GM19193 (cell line): ENCODE measurements around the gene UTP18.

Experiments
- POLR2A ChIP-seq: IDR thresholded peaks from 4 replicates; pipeline ENCODE4 v1.6.1; 2011; ENCODE audit not compliant: insufficient read depth, insufficient read length; ENCODE audit errors: extremely low read depth

The UTP18 gene

DNA sequence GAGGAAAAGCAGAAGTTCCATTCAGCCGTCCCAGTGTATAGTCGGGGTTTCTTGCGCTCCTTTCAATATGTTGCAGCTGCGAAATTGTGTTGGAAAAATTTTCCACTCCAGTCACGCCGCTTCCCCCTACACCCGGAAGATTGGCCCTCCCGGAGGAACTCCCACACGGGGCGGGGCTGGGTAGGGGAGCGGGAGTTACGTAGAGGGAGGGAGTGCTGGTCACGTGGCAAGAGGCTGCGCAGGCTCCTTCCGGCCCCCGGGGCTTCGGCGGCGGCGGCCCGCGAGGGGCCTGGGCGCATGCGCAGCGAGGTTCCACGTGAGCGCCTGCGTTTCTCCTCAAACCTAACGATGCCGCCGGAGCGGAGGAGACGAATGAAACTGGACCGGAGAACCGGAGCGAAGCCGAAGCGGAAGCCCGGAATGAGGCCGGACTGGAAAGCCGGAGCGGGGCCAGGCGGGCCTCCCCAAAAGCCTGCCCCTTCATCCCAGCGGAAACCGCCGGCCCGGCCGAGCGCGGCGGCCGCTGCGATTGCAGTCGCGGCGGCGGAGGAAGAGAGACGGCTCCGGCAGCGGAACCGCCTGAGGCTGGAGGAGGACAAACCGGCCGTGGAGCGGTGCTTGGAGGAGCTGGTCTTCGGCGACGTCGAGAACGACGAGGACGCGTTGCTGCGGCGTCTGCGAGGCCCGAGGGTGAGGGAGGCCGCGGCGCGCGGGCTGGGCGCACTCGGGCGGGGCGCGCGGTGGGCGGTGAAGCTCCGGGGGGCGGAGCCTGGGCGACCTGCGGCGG, at the start of gene UTP18:
Gene UTP18, plus strand, starts transcription at position 310 of the 787 bp plus-strand sequence. Its CDS starts 39 bp downstream, at position 349.
- TF ChIP-seq POLR2A, result peak; percentile 80

DNA sequence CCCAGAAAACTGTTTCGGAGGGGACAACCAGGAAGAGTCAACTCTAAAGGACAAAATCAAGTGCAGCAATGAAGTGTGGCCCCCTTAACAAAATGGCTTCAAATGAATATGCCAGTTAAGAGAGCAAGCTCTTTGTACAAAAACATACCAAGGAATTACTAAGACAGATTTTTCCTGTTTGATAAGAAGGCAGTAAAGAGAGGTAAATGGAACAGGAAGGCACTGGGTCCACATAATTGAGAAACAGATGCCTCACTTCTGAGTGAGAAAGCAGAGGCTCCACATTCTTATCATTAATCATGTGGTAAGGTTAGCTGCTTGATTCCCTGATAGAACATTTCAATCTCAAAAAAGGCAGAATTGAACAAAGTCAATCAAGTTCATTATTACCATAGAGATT, 45.4 kb upstream of the UTP18 start:
- no peak for TF ChIP-seq POLR2A

DNA sequence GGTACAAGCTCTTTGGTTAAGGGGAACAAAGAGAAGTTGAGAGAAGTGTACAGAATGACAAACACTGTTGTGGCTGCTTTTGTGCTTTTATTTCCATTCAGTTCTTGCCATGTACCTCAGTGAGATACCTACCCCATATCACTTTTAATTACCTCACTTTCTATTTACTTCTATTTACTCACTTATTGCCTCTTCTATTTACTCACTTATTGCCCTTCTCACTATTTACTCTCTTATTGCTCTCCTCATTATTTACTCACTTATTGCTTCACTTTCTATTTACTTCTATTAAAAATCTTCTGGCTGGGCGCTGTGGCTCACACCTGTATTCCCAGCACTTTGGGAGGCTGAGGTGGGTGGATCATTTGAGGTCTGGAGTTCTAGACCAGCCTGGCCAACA, 42.4 kb upstream of the UTP18 start:
- no peak for TF ChIP-seq POLR2A

DNA sequence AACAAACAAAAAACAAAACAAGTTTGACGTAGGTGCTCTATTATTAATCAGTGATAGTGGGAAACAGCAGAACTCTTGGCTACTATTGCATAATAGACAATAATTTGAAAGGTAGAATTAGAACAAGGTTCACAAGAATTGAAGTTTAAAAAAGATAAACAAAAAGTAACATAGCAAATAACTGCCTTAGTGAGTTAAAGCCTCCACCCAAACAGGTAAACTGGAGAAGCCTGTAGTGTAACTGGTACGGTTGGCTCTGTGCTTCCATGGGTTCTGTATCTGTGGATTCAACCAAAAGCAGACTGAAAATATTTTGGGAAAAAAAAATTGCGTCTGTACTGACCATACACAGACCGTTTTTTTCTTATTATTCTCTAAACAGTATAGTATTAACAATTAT, 39.0 kb upstream of the UTP18 start:
- TF ChIP-seq POLR2A, result no peak

DNA sequence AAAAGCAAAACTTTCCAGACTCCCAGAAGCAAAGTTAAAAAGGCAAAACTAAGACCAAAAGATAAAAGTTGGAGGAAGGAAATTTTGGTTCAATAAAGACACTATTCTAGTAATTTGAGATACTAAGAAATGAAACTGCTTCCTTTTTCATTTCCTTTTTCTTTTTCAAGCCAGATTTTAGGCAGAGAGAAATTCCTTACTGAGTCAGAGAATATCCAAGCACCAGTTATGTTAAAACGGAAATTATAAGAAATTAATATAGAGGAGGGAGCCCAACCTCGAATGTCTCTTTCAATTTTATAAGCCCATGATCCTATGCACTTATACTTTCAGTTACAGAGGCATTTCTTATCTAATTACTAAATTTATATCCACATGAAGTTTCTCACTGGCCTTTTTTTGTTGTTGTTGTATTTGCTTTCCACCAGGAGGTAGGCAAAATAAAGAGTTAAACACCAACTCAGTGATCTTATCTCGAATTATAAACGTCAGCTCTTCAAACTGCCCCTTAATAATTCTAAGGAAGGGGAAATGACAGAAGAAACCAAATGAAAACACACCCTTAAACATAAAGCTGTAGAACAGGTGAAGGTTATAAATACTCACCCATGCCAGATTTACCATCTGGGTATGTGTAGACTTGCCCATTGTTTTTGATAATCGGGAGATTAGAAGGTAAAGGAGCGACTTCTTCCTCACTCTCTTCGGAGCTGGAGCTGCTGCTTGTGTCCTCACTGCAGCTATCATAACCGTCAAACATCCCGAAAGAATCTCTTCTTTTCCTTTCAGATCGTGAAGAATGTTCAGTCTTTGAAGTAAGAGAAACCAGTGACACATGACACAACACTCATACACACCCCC, 35.7 kb upstream of the UTP18 start:
- no peak for TF ChIP-seq POLR2A

DNA sequence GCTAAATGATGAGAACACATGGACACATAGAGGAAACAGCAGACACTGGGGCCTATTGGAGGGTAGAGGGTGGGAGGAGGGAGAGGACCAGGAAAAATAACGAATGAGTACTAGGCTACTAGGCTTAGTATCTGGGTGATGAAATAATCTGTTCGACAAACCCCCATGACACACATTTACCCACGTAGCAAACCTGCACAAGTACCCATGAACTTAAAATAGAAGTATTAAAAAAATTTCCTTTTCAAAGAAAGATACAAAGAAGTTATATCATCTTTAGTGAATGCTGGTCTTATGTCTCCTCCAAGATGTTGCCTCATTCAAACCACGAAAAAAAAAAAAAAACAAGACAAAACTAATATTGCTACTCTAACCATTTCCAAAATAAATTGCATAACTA, 32.2 kb upstream of the UTP18 start:
- TF ChIP-seq POLR2A, result no peak

DNA sequence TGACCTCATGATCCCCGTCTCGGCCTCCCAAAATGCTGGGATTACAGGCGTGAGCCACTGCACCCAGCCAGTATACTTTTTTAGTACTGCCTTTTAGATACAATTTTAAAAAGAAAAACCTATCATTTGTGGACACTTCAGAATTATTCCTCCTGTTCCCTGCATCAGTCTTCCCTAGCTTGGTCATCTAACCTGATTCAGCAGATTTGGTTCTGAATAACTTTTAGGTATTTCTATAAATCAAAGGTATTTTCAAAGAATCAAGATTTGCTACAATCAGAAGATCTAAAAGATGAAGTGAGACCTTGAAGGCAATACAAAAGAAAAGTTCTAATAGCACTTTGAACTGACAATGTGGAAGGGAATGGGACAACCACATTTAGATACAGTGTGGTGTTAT, 30.5 kb upstream of the UTP18 start:
- TF ChIP-seq POLR2A, result no peak

DNA sequence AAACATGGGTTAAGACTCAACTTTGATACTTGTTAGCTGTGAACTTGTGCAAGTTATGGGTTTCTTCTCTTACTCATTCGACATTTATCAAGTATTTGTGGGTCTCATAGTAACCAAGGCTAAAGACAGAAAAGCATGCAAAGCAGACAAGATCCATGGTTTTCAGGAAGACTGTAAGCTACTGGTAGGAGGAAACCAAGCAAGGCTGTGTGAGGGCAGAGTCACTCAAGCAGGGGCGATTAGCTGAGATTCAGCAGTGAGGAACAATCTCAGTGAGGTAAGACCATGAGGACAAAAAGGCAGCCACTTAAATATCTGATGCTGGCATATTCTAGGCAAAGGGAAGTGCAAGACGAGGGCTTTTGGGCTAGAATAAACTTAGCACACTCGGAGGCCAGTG, 30.0 kb upstream of the UTP18 start:
- TF ChIP-seq POLR2A, result no peak

DNA sequence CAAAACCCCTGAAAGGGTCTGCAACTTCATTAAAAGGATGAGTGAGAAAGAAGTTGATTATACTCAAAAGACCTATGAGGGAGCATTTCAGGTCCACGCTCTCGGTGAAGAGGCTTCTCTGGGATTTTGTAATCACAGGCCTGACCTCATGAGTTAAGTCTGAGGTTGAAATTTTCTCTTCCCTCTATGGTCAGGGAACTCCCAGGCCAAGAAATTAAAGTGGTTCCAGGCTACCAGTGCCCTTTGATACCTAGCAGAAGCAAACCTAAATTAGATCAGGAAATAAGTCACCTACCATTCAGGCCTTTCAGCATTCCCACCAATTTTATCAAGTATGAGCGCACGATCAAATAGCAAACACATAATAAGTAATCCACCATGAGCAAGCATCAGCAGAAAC, 28.3 kb upstream of the UTP18 start:
- no peak for TF ChIP-seq POLR2A

DNA sequence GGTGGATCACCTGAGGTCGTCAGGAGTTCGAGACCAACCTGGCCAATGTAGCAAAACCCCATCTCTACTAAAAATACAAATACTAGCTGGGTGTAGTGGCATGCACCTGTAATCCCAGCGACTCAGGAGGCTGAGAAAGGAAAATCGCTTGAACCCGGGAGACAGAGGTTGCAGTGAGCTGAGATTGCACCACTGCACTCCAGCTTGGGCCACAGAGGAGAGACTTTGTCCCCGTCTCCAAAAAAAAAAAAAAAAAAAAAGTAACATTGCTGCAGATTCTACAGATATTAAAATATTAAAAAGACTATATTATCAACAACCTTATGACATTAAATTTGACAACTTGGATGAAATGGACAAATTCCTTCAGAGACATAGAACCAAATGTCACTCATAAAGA, 26.2 kb upstream of the UTP18 start:
- TF ChIP-seq POLR2A, result no peak

DNA sequence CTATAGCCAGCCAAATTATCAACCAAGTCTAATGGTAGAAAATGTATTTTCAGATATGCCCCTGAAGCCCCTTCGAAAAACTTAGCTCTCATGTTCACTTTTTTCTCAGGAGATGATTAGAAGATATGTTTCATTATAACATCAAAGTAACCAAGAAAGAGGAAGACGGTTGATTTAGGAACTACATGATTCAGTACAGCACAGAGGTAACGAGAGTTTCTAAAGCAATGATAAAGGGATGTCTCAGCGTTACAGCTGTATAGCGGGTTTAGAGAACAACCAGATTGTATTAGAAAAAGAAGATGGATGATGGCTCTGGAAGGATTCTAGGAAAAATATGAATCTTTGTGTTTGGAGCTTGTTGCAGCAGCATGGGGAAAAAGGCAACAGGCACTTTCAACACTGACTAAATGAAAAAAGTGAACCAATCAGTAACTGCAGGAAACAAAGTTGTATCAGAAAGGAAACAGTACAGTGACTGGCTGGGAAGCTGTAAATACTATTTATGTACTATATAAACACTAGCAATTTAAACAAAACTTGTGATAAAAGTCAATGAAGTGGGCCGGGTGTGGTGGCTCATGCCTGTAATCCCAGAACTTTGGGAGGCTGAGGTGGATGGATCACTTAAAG, 22.0 kb upstream of the UTP18 start:
- TF ChIP-seq POLR2A, result no peak

DNA sequence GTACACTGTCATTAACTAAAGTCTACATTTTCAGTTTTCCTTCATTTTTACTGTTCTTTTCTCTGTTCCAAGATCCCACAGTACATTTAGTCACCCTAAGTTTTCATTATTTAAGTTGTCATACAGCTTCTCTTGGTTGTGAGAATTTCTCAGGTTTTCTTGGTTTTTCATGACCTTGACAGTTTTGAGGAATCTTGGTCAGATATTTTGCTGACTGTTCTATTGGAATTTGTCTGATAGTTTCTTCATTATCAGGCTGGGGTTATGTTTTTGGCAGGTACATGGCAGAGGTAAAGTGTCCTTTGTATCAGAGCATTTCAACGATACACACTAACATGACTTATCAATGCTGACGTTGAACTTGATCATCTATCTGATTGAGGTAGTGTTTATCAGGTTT, 20.1 kb upstream of the UTP18 start:
- no peak for TF ChIP-seq POLR2A

DNA sequence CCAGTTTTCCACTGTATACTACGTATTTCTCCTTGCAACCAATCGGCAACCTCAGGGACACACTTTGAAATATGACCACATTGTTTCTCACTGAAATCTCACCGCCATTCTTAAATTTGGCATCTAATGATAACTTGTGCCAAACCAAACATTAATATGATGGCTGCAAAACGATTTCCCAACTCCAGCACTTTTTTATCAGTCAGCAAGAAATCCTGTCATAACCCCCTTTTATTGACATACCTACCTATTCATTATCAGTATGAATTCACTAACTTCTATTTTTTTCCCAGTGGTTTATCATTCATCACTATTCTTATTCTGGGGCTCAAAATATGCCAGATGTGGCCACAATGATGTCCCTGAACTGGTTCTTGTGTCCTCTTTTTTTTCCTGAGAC, 16.3 kb upstream of the UTP18 start:
- TF ChIP-seq POLR2A, result no peak

DNA sequence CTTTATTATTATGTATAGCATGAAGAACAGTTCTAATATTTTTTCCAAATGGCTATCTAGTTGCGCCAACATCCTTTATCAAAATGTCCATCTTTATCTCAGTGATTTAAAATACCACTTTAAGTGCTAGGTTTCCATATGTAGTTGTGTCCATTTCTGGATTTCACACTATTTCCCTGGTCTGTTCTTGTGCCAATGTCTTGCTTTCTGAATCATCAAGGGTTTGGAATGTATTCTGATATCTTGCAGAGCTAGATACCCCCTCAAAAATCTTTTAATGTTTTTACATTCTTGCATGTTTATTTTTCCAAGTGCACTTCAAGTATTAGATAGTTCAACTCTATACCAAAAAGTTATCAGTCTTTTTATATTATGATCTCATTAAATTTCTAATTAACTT, 14.8 kb upstream of the UTP18 start:
- no peak for TF ChIP-seq POLR2A

DNA sequence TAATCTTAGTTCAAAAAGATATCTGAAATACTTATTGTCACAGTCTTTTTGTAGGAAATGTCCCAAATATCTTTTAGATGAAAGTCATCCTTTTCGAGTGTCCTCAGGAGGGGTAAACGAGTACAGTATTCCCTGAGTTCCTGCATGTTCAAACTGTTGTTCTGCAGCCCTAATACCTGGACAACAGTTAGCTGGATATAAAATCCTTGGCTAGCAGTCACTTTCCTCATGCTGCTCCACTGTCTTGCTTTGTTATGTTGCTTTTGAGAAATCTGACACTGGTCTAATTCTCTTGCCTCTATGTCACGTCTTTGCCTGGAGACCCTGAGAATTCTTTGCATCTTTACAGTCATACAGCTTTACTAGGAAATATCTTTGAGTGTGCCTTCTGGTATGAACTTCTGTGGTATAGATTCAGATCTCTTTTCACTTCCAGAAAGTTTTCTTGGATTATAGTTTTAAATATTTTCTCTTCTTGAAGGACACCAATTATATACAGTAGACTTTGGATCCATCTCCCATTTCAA, 10.0 kb upstream of the UTP18 start:
- no peak for TF ChIP-seq POLR2A

DNA sequence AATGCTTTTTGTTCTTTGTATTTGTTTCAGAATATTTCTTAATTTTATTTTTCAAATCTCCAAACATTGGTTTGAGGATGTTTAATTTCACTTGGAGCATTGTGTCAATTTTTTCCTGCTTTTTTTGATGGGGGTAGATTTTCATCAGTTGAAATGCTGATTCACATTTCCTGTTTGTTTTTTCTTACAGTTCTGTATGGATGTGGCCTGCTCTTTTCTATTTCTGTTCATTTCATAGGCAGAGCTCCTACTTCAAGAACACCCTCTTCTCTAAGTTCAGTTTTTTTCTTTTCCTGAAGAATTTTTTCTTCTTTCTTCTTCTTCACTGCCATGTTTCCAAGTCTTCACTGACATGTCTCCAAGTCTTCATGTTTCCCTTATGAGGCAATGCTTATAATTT, 9.3 kb upstream of the UTP18 start:
- no peak for TF ChIP-seq POLR2A

DNA sequence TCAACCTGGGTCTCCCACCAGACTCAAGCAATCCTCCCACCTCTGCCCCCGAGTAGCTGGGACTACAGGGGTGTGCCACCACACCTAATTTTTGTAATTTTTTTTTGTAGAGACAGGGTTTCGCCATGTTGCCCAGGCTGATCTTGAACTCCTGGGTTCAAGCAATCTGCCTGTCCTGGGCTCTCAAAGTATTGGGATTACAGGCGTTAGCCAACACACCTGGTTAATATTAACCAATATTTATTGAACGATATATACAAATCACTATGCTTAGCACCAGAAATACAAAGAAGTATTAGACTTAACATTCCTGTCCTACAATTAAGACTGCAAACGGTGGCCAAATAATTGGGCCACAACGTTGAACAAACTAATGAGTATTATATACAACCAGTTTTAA, 4.7 kb upstream of the UTP18 start:
- TF ChIP-seq POLR2A, result no peak
